MG63 (cell line): ENCODE results near the gene PRSS3. TPM values are rescaled to one million over a fixed set of nuclear protein-coding genes. Genes with fewer than 3 reads are reported as not detected.
"Not testable (repeated sequence)": the region's sequence is repeated elsewhere in the genome, so short reads cannot be mapped to it uniquely, and the experiment has no call there.

Experiments
- DNase-seq: peaks from one replicate; pipeline ENCODE4 v3.0.0-alpha.2; 2020
- H3K27me3 ChIP-seq: fragments of 250-450 bp; sonication (Bioruptor Pico); 2 replicates; pipeline ENCODE4 v1.5.1; 2020; ENCODE audit warnings: mild to moderate bottlenecking, moderate library complexity
- H3K36me3 ChIP-seq: fragments of 250-450 bp; sonication (Bioruptor Pico); 2 replicates; pipeline ENCODE4 v1.5.1; 2020; ENCODE audit warnings: mild to moderate bottlenecking, moderate library complexity
- H3K4me3 ChIP-seq: fragments of 250-450 bp; sonication (Bioruptor Pico); 2 replicates; pipeline ENCODE4 v1.5.1; 2020; ENCODE audit warnings: mild to moderate bottlenecking, moderate library complexity
- H3K9me3 ChIP-seq: fragments of 250-450 bp; sonication (Bioruptor Pico); 2 replicates; pipeline ENCODE4 v1.5.1; 2020; ENCODE audit warnings: mild to moderate bottlenecking, moderate library complexity
- total RNA-seq: library from RNA; depleted of rRNA; stranded (reverse); fragments of >200 nt; shearing (Covaris generic); gene quantifications from 2 replicates; pipeline ENCODE4 v1.2.3, GENCODE V29; 2014; ENCODE audit warnings: low replicate concordance

PRSS3 gene
- total RNA-seq, 1 experiment from 2014 or later: not detected

DNA sequence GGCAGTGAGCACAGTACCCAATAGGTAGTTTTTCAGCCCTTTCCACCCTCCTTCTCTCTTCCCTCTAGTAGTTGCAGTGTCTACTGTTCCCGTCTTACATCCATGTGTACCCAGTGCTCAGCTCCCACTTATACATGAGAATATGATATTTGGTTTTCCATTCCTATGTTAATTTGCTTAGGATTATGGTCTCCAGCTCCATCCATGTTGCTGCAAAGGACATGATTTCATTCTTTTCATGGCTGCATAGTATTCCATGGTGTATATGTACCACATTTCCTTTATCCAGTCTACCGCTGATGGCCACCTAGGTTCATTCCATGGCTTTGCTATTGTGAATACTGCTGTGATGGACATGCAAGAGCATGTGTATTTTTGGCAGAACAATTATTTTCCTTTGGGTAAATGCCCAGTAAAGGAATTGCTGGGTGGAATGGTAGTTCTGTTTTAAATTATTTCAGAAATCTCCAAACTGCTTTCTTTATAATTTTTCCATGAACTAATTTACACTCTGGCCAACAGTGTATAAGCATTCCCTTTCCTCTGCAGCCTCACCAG lies 6.7 kb downstream of the PRSS3 start:
- H3K36me3 ChIP-seq, DNase-seq, H3K27me3 ChIP-seq, H3K9me3 ChIP-seq, H3K4me3 ChIP-seq: not testable (repeated sequence)

DNA sequence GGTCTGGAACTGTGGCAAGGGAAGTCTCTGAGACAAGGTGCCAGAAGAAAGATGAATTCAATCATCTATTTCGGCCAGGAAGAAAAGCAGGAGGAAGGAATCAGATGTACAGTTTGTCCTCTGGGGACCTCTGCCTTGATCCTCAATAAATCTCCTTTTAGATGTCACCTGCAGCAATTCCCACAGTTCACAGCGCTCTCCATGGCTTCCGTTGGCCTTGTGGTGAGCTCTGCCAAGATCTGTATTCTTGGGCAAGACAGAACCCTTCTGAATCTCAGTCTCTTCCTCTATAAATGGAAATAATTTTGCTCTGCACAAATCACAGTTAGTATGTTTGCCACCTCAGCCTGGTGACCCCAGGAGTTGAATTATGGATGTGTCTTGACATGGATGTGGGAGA lies 8.8 kb downstream of the PRSS3 start:
- H3K27me3 ChIP-seq, H3K4me3 ChIP-seq, DNase-seq, H3K9me3 ChIP-seq, H3K36me3 ChIP-seq: not testable (repeated sequence)

DNA sequence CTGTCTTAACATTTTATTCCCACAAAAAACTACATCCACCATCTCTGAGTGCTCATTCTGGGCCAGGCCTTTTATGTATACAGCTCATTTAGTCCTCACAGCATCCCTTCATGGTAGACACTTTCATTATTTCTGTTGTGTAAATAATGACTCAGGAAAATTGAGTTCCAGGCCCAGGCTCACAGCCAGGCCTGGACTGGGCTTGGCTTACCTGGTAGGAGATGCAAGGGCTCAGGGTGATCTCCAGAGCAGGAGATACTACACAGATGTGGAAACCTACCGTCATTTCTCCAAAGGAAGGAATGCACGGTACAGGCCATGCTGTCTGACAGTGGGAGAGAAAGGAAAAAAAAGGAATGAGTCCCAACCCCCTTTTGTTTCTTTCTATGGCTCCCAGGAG lies 11.8 kb downstream of the PRSS3 start:
- H3K4me3 ChIP-seq, H3K27me3 ChIP-seq, H3K36me3 ChIP-seq, H3K9me3 ChIP-seq: not testable (repeated sequence)
- peak; percentile 28 for DNase-seq

DNA sequence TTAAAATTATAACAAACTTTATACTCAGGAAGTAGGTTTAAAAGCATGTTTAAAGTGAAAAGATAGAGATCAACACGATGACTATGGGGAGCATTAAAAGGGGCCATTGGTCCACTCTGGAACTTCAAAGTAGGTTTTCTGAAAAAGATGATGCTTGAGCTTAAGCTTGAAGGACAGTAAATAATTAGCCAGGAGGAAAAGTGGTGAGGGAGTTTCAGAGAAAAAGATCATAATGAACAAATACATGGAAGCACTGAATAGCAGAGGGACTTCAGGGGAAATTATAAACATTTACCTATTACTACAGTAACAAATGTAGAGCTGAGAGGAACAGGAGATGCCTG lies 13.6 kb downstream of the PRSS3 start:
- not testable (repeated sequence) for H3K9me3 ChIP-seq, H3K27me3 ChIP-seq, DNase-seq, H3K4me3 ChIP-seq, H3K36me3 ChIP-seq

DNA sequence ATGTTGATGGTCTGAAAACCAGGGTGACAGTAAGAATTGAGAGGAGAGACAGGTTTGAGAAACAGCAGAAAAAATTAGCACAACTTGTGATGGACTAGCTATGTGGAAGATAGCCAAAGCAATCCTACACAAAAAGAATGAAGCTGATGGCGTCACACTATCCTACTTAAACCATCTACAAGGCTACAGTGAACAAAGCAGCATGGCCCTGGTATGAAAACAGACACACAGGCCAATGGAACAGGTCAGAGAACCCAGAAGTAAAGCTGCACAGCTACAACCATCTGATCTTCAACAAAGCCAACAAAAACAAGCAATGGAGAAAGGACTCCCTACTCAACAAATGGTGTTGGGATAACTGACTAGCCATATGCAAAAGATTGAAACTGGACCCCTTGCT lies 14.1 kb downstream of the PRSS3 start:
- no peaks in the 10 kb centered on the region for H3K9me3 ChIP-seq
- no peaks in the 10 kb centered on the region for H3K27me3 ChIP-seq
- no peak overlapping the region for H3K4me3 ChIP-seq
- DNase-seq: no peak
- no peaks in the 10 kb centered on the region for H3K36me3 ChIP-seq

DNA sequence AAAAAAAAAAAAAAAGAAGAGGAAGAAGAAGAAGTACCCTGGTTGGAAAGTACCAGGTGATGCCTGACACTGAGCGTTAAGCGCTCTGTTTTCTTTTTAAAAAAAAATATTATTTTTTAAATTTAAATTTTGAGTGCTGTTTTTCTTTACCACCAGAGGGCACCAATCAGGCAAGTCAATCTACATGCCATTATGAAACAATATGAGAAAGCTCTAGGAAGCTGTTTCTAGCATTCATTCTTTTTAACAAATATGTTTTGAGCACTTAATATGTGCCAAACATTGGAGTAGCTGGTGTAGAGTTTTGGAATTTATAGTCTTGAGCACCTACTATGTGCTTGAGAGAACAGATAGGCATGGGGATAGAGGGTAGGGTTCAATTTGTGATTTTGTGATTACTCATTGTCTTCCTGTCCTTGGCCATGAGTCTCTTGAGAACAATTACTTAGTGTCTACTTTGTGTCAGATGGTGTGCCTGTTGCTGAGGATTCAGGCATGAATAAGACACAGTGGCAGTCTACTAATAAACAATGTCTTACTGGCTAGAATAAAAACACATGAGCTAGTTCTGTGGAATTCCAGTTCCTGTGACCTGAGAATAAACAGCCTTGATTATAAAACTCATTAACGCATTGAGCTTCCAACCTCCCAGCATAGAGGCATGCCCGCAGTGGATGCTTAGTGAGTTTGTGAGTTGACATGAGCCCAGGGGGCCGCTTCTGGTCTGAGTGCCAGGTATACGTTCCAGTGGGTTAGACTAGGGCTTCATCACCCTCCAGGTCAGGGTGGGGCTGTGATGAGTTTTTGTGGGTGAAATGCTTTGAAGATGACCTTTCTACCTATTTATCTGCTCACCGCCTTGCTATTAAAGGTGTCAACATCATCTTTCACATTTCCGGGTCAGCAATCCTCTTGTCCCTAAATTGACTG lies 18.6 kb downstream of the PRSS3 start:
- Histone ChIP-seq H3K9me3 (no peaks in the 10 kb centered on the region), H3K27me3 (no peaks in the 10 kb centered on the region), H3K4me3 (no peak overlapping the region), H3K36me3 (no peaks in the 10 kb centered on the region)
- DNase-seq: peak; percentile 29

DNA sequence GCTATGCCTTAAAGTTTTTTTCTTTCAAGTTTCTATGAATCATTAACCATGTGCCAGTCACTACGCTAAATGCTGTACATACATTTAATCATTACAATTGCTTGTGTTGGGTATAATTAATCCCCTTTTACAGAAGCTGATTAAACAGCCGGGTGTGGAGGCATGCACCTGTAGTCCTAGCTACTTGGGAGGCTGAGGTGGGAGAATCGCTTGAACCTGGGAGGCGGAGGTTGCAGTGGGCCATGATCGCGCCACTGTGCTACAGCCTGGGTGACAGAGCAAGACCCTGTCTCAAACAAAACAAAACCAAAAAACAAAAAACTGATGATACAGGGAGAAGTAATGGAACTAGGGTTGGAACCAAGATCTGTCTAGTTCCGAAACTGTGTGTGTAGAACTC lies 20.4 kb downstream of the PRSS3 start:
- Histone ChIP-seq H3K36me3 (no peaks in the 10 kb centered on the region), H3K9me3 (no peaks in the 10 kb centered on the region), H3K27me3 (no peaks in the 10 kb centered on the region), H3K4me3 (no peak overlapping the region)
- DNase-seq: no peak

DNA sequence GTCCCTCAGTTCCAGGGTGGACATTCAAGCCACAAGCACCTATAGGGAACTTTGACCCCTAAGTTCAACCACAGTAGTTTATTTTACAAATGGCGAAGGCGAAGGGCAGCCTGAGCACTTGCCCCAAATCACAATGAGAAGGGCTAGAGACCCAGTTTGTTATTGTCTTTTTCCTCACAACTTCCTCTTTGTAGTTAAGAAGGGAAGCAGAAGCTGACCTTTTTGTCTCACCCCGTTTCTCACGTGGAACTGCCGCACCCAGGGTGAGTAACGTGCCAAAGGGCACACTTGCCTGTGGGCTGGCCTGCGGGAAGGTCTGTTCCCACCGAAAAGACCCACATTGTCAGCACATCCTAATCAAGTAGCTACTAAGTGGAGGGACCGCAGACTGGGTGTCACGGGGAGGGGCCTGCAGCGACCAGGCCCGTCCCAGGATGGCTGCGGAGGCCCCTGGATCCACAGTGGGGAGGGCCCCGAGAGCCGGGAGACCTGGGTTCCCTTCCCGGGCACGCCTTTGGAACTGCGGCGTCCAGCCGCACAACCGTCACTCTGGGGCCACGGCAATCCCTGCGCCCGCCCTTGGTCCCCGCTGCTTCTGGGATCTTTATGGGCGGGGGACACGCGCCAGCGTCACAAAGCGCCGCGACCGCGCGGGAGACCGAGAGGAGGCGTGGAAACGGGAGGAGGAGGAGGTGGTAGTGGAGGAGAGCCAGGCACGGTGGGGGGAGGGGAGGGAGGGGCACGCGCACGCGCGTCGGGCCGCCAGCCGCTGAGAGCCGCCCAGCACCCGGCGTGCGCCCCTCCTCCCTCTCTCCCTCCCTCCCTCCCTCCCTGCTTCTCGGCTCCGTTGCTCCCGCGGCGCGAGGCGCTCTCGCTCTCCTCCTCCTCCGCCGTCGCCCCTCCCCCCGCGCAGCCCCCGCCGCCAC lies 21.2 kb downstream of the PRSS3 start, which contains the start of gene UBE2R2:
UBE2R2 (plus strand) TSS at position 834 of the 926 bp plus-strand sequence. CDS start 598 bp downstream, outside the sequence.
- no peaks in the 10 kb centered on the region for H3K27me3 ChIP-seq
- no peaks in the 10 kb centered on the region for H3K9me3 ChIP-seq
- H3K36me3 ChIP-seq: no peaks in the 10 kb centered on the region
- H3K4me3 ChIP-seq: peak within 1 kb of the TSS; percentile 75
- peak; percentile 80 for DNase-seq

DNA sequence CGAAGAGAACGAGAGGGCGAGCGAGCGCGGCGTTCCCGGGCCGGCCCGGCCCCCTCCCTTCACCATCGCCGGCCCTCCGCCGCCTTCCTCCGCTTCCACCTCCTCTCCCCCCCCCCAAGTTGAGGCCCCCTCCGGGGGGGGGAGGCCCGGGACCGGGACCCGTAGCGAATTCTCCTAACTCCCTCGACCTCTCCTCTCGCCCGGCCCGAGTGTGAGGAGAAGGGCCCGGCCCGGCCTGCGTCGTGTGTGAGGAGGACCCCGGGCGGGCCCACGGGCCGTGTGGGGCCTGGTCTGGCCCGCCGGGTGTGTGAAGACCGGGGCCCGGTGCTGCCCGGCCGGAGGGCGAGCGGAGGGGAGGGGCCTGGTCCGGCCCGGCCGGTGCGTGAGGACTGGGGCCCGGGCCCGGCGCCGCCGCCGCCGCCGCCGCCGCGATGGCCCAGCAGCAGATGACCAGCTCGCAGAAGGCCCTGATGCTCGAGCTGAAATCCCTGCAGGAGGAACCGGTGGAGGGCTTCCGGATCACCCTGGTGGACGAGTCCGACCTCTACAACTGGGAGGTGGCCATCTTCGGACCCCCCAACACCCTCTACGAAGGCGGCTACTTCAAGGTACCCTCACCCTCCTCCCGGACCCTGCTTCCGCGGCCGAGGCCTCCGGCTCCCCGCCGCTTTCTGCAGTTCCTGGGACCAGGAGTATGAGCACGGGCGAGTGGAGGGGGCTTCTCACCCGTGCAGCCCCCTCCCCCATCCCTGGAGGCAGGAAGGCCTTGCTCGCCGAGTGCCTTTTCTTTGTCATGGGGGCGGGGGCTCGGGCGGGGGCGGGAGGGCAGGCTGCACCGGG lies 22.2 kb downstream of the PRSS3 start:
- peak; percentile 60 for DNase-seq
- peak overlapping the region; percentile 75 for H3K4me3 ChIP-seq

DNA sequence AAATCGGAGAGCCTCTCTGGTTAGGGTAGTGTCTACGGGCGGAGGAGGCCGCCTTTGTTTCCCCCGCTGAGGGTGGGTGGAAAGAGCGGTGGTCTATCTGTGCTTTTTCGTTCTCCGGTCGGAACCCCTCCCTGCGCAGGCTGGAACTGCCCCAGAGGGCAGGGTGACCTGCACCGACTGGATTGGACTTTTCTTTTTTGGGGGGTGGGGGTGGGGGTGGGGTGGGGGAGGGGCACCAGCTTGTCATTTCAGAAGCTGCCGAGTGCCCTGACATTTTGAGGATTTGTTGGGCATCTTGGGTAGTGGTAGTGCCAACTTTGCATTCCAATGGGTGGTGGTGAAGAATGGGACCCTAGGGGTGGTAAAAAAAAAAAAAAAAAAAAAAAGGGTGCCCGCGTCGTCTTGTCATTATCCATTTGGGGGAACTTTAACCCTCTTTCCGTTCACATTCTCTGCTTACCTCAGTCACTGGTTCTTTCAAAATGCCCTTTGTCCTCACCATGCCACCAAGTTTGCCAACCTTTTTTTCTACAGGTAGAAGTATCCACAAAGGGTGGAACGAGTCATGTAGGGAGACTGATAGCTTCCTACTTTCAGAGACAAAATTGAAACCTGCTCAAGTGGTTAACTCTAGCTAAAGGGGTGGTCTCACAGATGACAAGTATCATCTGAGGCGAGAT lies 22.9 kb downstream of the PRSS3 start:
- Histone ChIP-seq H3K27me3 (no peaks in the 10 kb centered on the region), H3K36me3 (no peaks in the 10 kb centered on the region; the same call in 1 of the 2 replicates), H3K9me3 (no peaks in the 10 kb centered on the region), H3K4me3 (peak overlapping the region; percentile 75)
- no peak for DNase-seq

More for the DNA sequence above, 22.2 kb downstream of the PRSS3 start:
- Histone ChIP-seq H3K9me3 (no peaks in the 10 kb centered on the region), H3K27me3 (no peaks in the 10 kb centered on the region), H3K36me3 (no peaks in the 10 kb centered on the region)

DNA sequence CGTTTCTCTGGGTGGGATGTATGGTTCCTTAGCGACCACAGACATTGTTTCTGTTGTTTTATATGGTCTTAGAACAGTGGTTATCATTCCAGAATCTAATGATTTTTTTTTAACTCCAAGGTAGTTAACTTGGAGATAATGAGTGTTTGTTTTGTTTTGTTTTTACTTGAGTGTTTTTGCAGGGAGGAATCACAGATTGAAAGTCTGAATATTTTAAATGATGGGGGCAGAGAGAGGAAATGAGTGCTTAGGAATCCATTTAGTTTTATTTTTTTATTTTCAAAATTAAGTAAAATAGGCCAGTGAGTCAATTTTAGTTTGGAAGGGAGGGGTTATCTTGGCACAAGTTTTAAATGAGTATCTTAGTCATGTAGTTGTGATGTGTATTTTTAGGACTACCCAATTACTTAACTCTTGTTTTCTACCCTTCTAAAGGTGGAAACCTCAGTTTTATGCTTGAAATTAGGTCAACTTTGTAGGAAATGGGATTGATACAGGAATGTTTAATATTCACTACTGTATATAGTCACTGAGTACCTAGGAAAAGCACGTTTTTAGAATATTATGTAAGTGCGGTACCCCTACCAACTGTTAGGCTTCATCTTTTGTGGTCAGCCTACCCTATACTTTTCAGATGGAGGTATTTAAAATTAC lies 23.6 kb downstream of the PRSS3 start:
- peak overlapping the region; percentile 75 for H3K4me3 ChIP-seq
- no peaks in the 10 kb centered on the region; the same call in 1 of the 2 replicates for H3K36me3 ChIP-seq
- H3K9me3 ChIP-seq: no peaks in the 10 kb centered on the region
- no peaks in the 10 kb centered on the region for H3K27me3 ChIP-seq
- no peak for DNase-seq

DNA sequence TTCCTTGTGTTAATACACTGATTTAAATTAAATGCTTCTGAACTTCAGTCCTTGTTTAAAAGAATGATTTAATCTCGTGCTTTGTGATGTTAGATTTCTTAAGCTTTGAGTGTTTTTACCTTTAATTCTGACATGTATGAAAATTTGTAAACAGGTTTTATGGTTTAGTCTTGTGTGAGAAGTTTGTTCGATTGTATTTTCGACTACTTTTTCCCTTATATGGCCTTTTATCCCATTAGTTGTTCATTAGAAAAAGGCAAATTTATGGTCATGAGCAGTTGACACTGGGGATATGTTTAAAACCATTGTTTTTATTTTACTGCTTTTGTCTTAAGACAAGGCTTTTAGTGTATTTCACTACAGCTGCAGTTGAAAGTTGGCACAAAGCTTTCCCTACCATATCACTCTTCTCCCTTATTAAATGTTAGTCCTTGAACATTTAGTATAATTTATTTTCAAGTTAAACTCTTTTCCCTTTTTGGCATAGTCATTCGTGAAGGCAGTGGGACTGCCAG lies 24.9 kb downstream of the PRSS3 start:
- Histone ChIP-seq H3K36me3 (peaks cover 2% of the 10 kb centered on the region; the same call in 1 of the 2 replicates), H3K4me3 (no peak overlapping the region; the same call in 1 of the 2 replicates), H3K9me3 (no peaks in the 10 kb centered on the region), H3K27me3 (no peaks in the 10 kb centered on the region)
- DNase-seq: no peak

DNA sequence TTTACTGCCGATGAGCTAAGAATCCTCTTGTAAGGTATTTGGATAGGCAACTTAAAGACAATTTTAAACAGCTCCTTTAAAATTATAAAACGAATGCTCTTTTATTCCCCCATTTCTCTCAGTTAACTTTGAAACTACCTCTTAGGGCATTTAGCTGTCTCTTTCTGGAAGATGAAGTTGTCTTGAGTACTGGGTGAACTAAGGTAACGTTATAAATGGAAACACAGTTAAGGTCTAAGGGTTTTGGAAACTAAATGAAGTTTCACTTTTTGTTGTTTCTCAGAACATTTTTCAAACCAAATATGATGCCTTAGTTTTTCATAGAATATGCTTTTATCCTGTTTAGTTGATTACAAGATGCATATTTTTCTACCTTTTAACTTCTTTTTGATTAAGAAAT lies 28.4 kb downstream of the PRSS3 start:
- Histone ChIP-seq H3K36me3 (peaks cover 4% of the 10 kb centered on the region; the same call in 1 of the 2 replicates), H3K27me3 (no peaks in the 10 kb centered on the region), H3K9me3 (no peaks in the 10 kb centered on the region), H3K4me3 (no peak overlapping the region)
- DNase-seq: no peak

DNA sequence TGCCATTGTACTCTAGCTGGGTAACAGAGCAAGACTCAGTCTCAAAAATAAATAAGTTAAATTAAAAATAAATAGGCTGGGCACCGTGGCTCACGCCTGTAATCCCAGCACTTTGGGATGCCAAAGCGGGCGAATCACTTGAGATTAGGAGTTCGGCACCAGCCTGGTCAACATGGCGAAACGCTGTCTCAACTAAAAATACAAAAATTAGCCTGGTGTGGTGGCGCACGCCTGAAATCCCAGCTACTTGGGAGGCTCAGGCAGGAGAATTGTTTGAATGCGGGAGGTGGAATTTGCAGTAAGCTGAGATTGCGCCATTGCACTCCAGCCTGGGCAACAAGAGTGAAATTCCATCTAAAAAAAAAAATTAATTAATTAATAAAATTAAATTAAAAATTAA lies 31.9 kb downstream of the PRSS3 start:
- H3K4me3 ChIP-seq, DNase-seq, H3K36me3 ChIP-seq, H3K27me3 ChIP-seq, H3K9me3 ChIP-seq: not testable (repeated sequence)

DNA sequence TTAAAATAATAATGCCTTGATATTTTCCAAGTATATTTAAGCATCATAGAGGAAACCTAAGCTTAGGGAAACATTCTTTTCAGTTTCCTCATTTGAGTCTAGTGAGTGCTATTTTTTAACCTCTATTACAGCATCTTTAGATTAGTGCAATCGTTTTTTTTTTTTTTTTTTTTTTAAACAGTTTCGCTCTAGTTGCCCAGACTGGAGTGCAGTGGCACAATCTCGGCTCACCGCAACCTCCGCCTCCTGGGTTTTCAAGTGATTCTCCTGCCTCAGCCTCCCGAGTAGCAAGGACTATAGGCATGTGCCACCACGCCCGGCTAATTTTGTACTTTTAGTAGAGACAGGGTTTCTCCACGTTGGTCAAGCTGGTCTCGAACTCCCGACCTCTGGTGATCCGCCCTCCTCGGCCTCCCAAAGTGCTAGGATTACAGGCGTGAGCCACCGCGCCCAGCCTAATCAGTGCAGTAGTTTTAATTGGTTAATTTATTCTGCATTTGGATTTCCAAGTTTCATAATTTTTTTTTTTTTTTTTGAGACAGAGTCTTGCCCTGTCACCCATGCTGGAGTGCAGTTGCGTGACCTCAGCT lies 34.4 kb downstream of the PRSS3 start:
- H3K9me3 ChIP-seq, H3K4me3 ChIP-seq, H3K27me3 ChIP-seq, H3K36me3 ChIP-seq, DNase-seq: not testable (repeated sequence)
